Hippocampal formation (tissue), 2 donors: ENCODE results near the gene CD40.
"Not testable (repeated sequence)": the region's sequence is repeated elsewhere in the genome, so short reads cannot be mapped to it uniquely, and the experiment has no call there.

Experiments used
- DNase-seq, 2 donors: peaks; one replicate each; lab custom pipeline; 2025; lab: John Stamatoyannopoulos, UW

The CD40 gene

GRCh38 chr20:46117704-46118467, at the start of gene CD40:
Gene CD40 (plus strand): TSS chr20:46118314. CDS start chr20:46118344, 30 bp downstream.
- DNase-seq = peak in 1 of 2 donors; percentile 52

- no peak for DNase-seq
Measured at GRCh38 chr20:46070215-46070900, 47.8 kb upstream of the CD40 start.

DNA sequence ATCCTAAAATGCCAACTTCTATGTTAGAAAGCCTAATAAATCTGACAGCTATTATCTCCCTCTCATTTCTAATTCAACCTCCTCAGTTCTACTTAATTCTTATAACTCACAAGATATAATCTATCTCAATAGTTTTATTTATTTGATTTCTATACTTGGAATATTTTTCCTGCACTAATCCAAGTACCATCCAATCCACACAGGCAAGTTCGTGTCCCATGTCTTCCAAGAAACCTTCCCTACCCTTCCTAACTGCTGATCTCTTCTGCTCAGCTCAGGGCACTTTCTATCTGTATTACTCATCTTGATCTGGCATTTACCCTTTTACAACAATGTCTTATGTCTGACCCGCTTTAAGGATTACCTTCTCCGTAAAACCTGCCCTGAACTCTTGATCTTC, 46.5 kb upstream of the CD40 start:
- no peak for DNase-seq

DNA sequence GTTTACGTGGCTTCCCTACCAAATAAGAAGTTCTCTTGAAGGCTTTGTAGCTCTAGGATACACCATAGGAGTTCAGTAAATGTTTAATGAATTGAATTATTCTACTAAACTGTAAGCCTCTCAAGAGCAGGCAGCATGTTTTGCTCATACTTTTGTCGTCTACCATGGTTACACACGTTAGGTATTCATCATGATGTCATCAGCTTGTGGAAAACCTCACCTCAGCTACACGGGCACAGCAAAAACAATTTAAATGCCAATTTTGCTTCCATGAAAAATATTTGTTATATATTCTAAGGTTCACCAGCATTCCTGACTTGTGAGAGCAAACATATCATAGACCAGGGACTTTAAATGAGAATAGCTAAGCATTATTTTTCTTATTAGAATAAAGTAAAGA, 45.1 kb upstream of the CD40 start:
- DNase-seq = no peak

DNA sequence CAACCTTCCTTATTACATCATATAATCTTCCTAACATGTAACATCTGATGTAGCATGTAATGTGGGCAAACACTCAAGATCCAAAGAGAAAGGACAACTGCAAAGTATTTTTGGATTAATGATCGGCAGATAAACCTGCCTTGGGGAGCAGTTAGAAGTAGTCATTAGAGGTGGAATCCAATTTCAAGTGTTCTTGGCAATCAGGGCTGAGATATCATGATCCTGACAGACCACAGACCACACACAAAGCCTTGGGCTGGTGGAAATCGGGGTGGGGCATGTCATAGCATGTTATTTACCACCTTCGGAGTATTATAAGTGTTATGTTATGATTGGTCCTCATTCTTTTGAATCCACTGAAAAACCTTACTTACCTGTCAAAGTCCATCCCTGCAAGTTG, 44.7 kb upstream of the CD40 start:
- no peak for DNase-seq

DNA sequence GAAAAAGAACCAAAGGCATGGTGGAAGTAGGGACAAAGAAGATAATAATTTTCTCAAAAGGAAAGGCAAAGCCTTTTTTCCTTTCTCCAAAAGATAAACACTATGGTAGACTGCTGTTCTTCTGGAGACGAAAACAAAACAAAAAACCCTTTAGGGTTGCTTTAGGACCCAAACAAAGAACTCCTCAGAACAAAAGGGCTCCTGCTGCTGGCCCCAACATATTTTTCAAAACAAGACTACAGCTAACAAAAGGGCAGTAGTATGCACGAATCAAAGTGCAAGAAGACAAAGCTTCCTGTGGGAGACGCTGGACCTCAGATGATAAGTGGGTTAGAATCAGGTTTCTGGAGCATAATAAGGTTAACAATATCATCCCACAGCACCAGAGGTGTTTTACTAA, 44.1 kb upstream of the CD40 start:
- DNase-seq = no peak

GRCh38 chr20:46076806-46077205, 41.3 kb upstream of the CD40 start:
- no peak for DNase-seq

- no peak for DNase-seq
Measured at GRCh38 chr20:46077642-46078305, 40.3 kb upstream of the CD40 start.

DNA sequence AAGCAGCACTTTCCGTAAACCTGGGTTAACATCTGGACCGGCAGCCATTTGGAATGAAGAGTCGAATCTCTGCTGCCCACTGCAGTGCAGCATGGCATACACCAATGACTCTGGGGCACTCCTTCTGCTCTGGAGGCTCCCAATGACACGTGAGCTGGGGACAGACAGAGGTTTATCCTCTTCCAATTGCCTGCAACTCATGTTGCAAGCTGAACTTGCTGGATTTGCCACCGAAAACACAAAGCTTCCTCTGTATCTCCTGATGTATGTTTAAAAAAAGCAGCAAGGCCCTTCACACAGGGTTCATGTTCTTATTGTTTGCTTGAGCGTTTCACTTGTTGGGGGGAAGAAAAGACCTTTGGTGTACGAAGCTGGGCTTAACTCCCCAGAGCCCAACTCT, 39.2 kb upstream of the CD40 start:
- no peak for DNase-seq

- no peak for DNase-seq
Measured at GRCh38 chr20:46081074-46081473, 37.0 kb upstream of the CD40 start.

DNA sequence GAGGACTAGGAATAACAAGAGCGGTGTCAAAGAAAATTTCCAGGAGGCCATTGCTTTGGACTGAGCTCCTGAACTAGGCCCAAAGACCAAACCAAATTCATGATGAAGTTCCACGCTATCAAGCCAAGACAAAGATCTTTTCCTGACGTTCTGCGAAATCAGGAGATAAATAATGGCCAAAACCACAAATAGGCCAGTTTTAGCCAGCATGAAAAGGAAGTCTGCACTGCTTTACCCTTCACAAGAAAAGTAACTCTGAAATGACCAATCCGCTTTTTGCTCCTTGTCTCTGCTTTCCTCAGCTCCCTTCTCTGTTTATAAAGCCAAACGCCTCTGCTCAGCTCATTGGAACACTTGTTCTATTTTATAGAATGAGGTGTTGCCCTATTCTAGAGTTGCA, 35.0 kb upstream of the CD40 start:
- DNase-seq = no peak

DNA sequence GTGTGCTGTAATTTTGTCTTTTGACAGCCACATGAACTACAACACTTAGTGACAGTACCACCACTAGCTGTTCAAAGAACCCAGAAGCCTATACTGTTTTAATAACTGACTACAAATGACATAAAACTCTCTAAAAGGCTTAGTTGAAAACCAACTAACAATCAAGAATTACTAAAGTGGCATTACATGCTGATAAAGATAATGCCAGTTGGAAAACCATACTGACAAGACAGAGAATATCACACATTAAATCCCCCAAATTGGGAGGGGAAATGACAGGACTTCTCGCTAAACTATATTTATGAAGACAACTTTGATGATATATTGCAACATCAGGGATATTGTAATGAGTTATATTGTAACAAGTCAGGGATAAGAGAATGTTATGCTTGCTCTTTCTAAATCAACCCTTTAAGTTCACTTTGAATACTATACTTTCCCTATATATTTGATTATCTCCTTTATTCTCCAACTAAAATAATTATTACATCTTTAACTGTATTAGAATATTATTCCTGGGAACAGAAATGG, 34.5 kb upstream of the CD40 start:
- no peak for DNase-seq

- no peak for DNase-seq
Measured at GRCh38 chr20:46084805-46085178, 33.3 kb upstream of the CD40 start.

- DNase-seq = no peak
Measured at GRCh38 chr20:46085179-46085851, 32.8 kb upstream of the CD40 start.

DNA sequence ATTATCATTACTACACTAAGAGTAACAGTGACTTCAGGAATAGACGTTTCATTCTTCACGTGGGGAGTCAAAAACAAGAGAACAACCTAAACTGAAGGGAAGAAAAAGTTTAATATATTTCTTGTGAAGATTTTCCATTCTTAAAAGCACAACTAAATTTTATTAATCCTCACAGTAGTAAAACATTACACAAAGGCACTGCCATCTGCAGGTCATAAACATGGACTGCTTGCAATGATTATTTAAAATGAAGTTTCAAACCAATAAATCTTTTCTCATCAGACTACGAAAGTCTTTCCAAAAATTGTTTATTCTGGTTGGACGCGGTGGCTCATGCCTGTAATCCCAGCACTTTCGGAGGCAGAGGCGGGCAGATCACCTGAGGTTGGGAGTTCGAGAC, 31.0 kb upstream of the CD40 start:
- DNase-seq = peak in 1 of 2 donors; percentile 6

GRCh38 chr20:46088409-46089166, 29.5 kb upstream of the CD40 start:
- DNase-seq = no peak

- DNase-seq = peak in 1 of 2 donors; percentile 21
Measured at GRCh38 chr20:46089167-46089416, 29.0 kb upstream of the CD40 start.

DNA sequence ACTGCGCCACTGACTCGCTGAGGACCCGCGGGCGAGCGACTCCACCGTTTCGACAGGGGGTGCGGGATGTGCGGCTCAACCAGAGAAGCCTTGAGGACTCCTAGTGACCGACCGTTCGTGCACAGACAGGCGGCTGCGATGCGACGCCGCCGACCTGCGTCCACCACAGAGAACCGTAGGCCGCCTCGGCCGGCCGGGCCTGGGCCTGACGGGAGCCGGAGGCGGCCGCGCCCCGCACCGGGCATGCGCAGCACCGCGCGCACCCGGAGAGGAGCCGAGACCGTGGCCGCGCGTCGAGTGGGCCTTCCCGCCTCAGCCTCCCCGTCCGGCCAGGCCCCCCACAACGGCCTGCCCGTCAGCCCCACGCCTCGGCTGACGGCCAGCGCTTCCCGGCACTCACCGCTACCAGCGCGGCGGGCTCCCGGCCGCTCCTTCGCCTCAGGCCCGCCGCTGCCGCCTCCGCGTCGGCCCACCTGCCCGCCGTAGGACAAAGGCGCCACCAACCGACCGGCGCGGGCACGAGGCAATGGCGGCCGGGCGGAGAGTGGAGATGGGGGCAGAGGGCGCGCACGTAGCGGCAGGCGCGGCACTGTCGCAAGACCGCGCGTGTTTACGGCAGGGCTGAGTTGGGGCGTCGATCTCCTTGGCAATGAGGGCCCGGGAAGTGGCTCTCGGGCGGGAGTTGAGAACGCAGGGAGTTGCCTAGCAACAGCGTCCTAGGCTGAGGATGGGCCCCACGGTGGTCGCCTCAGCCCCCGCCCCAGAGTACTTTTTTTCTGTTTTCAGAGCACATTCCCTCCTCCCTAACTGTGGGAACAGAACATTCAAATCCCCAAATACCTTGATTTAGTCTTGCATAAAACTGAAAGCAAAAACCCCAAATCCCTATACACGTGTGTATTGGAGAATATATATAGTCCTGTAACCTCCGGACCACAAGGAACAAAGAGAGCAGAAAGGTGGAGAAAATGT, 28.4 kb upstream of the CD40 start, which contains the start of gene NCOA5:
TSS of gene NCOA5 (minus strand) at position 546 of the 972 bp plus-strand sequence. CDS start 10,538 bp downstream, outside the sequence.
- peak; percentile 93 to 97 for DNase-seq

DNA sequence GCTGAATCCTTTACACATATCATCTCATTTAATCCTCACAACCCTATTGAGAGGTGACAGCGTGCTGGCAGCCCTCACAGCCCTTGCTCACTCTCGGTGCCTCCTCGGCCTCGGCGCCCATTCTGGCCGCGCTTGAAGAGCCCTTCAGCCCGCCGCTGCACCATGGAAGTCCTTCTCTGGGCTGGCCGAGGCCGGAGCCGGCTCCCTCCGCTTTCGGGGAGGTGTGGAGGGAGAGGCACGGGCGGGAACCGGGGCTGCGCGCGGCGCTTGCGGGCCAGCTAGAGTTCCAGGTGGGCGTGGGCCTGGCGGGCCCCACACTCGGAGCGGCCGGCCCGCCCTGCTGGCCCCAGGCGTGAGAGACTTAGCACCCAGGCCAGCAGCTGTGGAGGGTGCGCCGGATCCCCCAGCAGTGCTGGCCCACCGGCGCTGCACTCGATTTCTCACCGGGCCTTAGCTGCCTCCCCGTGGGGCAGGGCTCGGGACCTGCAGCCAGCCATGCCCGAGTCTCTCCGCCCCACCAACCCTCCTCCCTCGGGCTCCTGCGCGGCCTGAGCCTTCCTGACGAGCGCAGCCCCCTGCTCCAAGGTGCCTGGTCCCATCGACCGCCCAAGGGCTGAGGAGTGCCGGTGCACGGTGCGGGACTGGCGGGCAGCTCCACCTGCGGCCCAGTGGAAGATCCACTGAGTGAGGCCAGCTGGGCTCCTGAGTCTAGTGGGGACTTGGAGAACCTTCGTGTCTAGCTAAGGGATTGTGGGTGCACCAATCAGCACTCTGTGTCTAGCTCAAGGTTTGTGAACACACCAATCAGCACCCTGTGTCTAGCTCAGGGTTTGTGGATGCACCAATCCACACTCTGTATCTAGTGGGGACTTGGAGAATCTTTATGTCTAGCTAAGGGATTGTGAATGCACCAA, 26.2 kb upstream of the CD40 start:
- DNase-seq = not testable (repeated sequence)
